IMR-90 (cell line): ENCODE measurements around the gene FAM174B. TPM values are rescaled to one million over a fixed set of nuclear protein-coding genes. Genes with fewer than 3 reads are reported as not detected.

Experiments used
- ATAC-seq: fragments of 200-7000 bp; cut with Tn5 transposase; 2 replicates; pipeline ENCODE4 v1.9.1; 2020; ENCODE audit warnings: low read depth, mild to moderate bottlenecking, moderate library complexity
- BruUV-seq: library from RNA; stranded (reverse); fragments of 400-500 nt; replicated peaks from 2 replicates; lab custom pipeline; 2021; lab: Mats Ljungman, UMichigan
- CTCF ChIA-PET: fragments of 300-600 bp; formaldehyde crosslinking; extraction: SDS; loops from one replicate; lab custom pipeline; 2021; ENCODE audit warnings: antibody characterized with exemption; lab: Yijun Ruan, JAX
- POLR2A ChIA-PET: fragments of 300-600 bp; sonication (Branson Sonifier 250); formaldehyde crosslinking; loops from one replicate; lab custom pipeline; 2022; ENCODE audit warnings: antibody characterized with exemption; ENCODE audit not compliant: unreplicated experiment; lab: Charles Lee
- DNase-seq: peaks from one replicate; pipeline ENCODE4 v3.0.0; 2013
- H2AFZ ChIP-seq: replicated peaks from 2 replicates; pipeline ENCODE3; 2013; ENCODE audit warnings: low read length, mild to moderate bottlenecking; ENCODE audit not compliant: poor library complexity
- H2AK5ac ChIP-seq: 2 replicates; pipeline ENCODE4 v1.6.1; 2013; ENCODE audit warnings: low read depth, low read length, inconsistent platforms
- H2AK9ac ChIP-seq: replicated peaks from 2 replicates; pipeline ENCODE3; 2013; ENCODE audit warnings: mild to moderate bottlenecking, low read depth, low read length, moderate library complexity; ENCODE audit not compliant: poor library complexity
- H2BK120ac ChIP-seq: 2 replicates; pipeline ENCODE4 v1.6.1; 2013; ENCODE audit warnings: low read depth, low read length, inconsistent platforms
- H2BK15ac ChIP-seq: 3 replicates; pipeline ENCODE4 v1.6.1; 2013; ENCODE audit warnings: low read depth, low read length, inconsistent platforms
- H2BK20ac ChIP-seq: 2 replicates; pipeline ENCODE4 v1.6.1; 2013; ENCODE audit warnings: low read depth, mild to moderate bottlenecking, inconsistent platforms, low read length, moderate library complexity
- H2BK5ac ChIP-seq: 2 replicates; pipeline ENCODE4 v1.6.1; 2013; ENCODE audit warnings: mild to moderate bottlenecking, low read depth, low read length, inconsistent platforms; ENCODE audit not compliant: poor library complexity, severe bottlenecking
- H3K14ac ChIP-seq: replicated peaks from 2 replicates; pipeline ENCODE4 v1.6.1; 2013; ENCODE audit warnings: low read depth, low read length, inconsistent platforms
- H3K18ac ChIP-seq: 2 replicates; pipeline ENCODE4 v1.6.1; 2013; ENCODE audit warnings: low read depth, low read length, control low read depth
- H3K23ac ChIP-seq: 2 replicates; pipeline ENCODE4 v1.6.1; 2013; ENCODE audit warnings: low read depth, low read length, inconsistent platforms
- H3K27ac ChIP-seq: 2 replicates; pipeline ENCODE4 v1.5.1; 2013; ENCODE audit warnings: mild to moderate bottlenecking, control low read depth, low read length; ENCODE audit not compliant: insufficient read depth
- H3K27me3 ChIP-seq: 2 replicates; pipeline ENCODE4 v1.6.1; 2013; ENCODE audit warnings: low read length; ENCODE audit not compliant: control insufficient read depth, insufficient read depth
- H3K36me3 ChIP-seq: 2 replicates; pipeline ENCODE4 v1.6.1; 2013; ENCODE audit warnings: low read length, mixed read lengths; ENCODE audit not compliant: control insufficient read depth, insufficient read depth
- H3K4ac ChIP-seq: 2 replicates; pipeline ENCODE4 v1.6.1; 2013; ENCODE audit warnings: low read depth, low read length, inconsistent platforms
- H3K4me1 ChIP-seq: 2 replicates; pipeline ENCODE4 v1.6.1; 2013; ENCODE audit warnings: low read length, mixed read lengths; ENCODE audit not compliant: control insufficient read depth, insufficient read depth
- H3K4me2 ChIP-seq: 2 replicates; pipeline ENCODE4 v1.6.1; 2013; ENCODE audit warnings: low read depth, mild to moderate bottlenecking, control low read depth, low read length, moderate library complexity
- H3K4me3 ChIP-seq: 2 replicates; pipeline ENCODE4 v1.5.1; 2013; ENCODE audit warnings: low read depth, mild to moderate bottlenecking, control low read depth, low read length, moderate library complexity; ENCODE audit not compliant: insufficient read depth
- H3K56ac ChIP-seq: 2 replicates; pipeline ENCODE4 v1.6.1; 2013; ENCODE audit warnings: low read length, inconsistent platforms; ENCODE audit not compliant: insufficient read depth; ENCODE audit errors: extremely low read depth
- H3K79me1 ChIP-seq, 2 experiments: 2 replicates each; pipeline ENCODE4 v1.6.1; 2013; ENCODE audit warnings: low read length in 2 of 2, inconsistent platforms in 1 of 2, low read depth in 1 of 2
- H3K9ac ChIP-seq: 2 replicates; pipeline ENCODE4 v1.6.1; 2013; ENCODE audit warnings: low read depth, low read length, control low read depth
- H3K9me1 ChIP-seq: 2 replicates; pipeline ENCODE4 v1.6.1; 2013; ENCODE audit warnings: low read length, inconsistent platforms; ENCODE audit not compliant: insufficient read depth
- H3K9me3 ChIP-seq: 2 replicates; pipeline ENCODE4 v1.6.1; 2013; ENCODE audit warnings: low read length; ENCODE audit not compliant: control insufficient read depth, insufficient read depth
- H4K20me1 ChIP-seq: 2 replicates; pipeline ENCODE4 v1.6.1; 2013; ENCODE audit warnings: low read length, inconsistent platforms; ENCODE audit not compliant: insufficient read depth
- H4K5ac ChIP-seq: 2 replicates; pipeline ENCODE4 v1.6.1; 2013; ENCODE audit warnings: mild to moderate bottlenecking, low read depth, low read length, control low read depth
- H4K8ac ChIP-seq, 2 experiments: 2 replicates each; pipeline ENCODE4 v1.6.1; 2013; ENCODE audit warnings: low read depth in 2 of 2, low read length in 2 of 2, control low read depth in 1 of 2, inconsistent platforms in 1 of 2
- H4K91ac ChIP-seq: 2 replicates; pipeline ENCODE4 v1.6.1; 2013; ENCODE audit warnings: low read depth, low read length, inconsistent platforms; ENCODE audit not compliant: insufficient read depth
- BHLHE40 ChIP-seq: fragments of 150-350 bp; IDR thresholded peaks from 2 replicates; pipeline ENCODE4 v1.6.1; 2016; ENCODE audit warnings: mild to moderate bottlenecking, low read depth, low read length
- CEBPB ChIP-seq: IDR thresholded peaks from 2 replicates; pipeline ENCODE4 v1.6.1; 2012; ENCODE audit warnings: low read depth, low read length, improper control_type of control experiment
- CHD1 ChIP-seq: IDR thresholded peaks from 2 replicates; pipeline ENCODE4 v1.6.1; 2012; ENCODE audit warnings: low read depth, low read length, improper control_type of control experiment
- CTCF ChIP-seq: conservative IDR thresholded peaks from 2 replicates; pipeline ENCODE4 v1.5.1; 2012; ENCODE audit warnings: mild to moderate bottlenecking, low read depth, low read length, improper control_type of control experiment
- ELK1 ChIP-seq: fragments of 150-350 bp; IDR thresholded peaks from 2 replicates; pipeline ENCODE4 v1.6.1; 2016; ENCODE audit warnings: low read depth, mild to moderate bottlenecking, low read length, moderate library complexity, borderline replicate concordance
- FOS ChIP-seq: fragments of 150-350 bp; IDR thresholded peaks from 2 replicates; pipeline ENCODE4 v1.6.1; 2016; ENCODE audit warnings: low read depth, low read length
- MAFK ChIP-seq: IDR thresholded peaks from 2 replicates; pipeline ENCODE4 v1.6.1; 2012; ENCODE audit warnings: low read depth, low read length, improper control_type of control experiment
- MAZ ChIP-seq: IDR thresholded peaks from 2 replicates; pipeline ENCODE4 v1.6.1; 2012; ENCODE audit warnings: low read depth, mild to moderate bottlenecking, low read length, improper control_type of control experiment, moderate library complexity, borderline replicate concordance
- MXI1 ChIP-seq: IDR thresholded peaks from 2 replicates; pipeline ENCODE4 v1.6.1; 2012; ENCODE audit warnings: low read depth, mild to moderate bottlenecking, low read length, moderate library complexity, borderline replicate concordance
- NFE2L2 ChIP-seq: fragments of 150-350 bp; IDR thresholded peaks from 2 replicates; pipeline ENCODE4 v1.6.1; 2016; ENCODE audit warnings: low read depth, mild to moderate bottlenecking, low read length
- RFX5 ChIP-seq: IDR thresholded peaks from 2 replicates; pipeline ENCODE4 v1.8.0; 2012; ENCODE audit warnings: low read depth, mild to moderate bottlenecking, low read length, moderate library complexity
- SMC3 ChIP-seq: fragments of 150-350 bp; IDR thresholded peaks from 2 replicates; pipeline ENCODE4 v1.6.1; 2016; ENCODE audit warnings: low read depth, mild to moderate bottlenecking, antibody characterized with exemption, low read length, moderate library complexity
- WGBS, 2 experiments: methylation state at CpG; one replicate each; pipeline versions ENCODE4 v1.1.5 to v1.1.7; 2013; ENCODE audit warnings: missing lambda C conversion rate in 2 of 2; ENCODE audit not compliant: insufficient read length in 1 of 2; ENCODE audit errors: extremely low coverage in 2 of 2; 5-methylcytosine and 5-hydroxymethylcytosine counted together
- dilution Hi-C: fragments of 300-500 bp; cut with HindIII; formaldehyde crosslinking; loops from one replicate; pipeline ENCODE4 v1.14.3; 2018; ENCODE audit warnings: low sequenced_read_pairs; ENCODE audit not compliant: unreplicated experiment
- in situ Hi-C: fragments of 300-500 bp; cut with MboI; formaldehyde crosslinking; loops from 3 replicates; pipeline ENCODE4 v1.14.3; 2019; ENCODE audit warnings: low sequenced_read_pairs, inconsistent platforms, mixed read lengths
- intact Hi-C: fragments of 100-400 bp; cut with micrococcal nuclease; formaldehyde crosslinking; loops from 2 replicates; pipeline ENCODE4 v1.10.0; 2022
- polyA plus RNA-seq, 3 experiments: library from polyadenylated mRNA; depleted of rRNA; stranded (reverse); fragments of >200 nt; gene quantifications; 2 replicates each; pipeline ENCODE4 v1.2.3, GENCODE V29; 2012; ENCODE audit warnings: low replicate concordance in 1 of 3
- total RNA-seq: library from RNA; depleted of rRNA; stranded (reverse); fragments of >200 nt; gene quantifications from 2 replicates; pipeline ENCODE4 v1.2.3, GENCODE V29; 2012
- TF ChIP-seq, protein P1 (sequence below): fragments of 150-350 bp; IDR thresholded peaks from 2 replicates; pipeline ENCODE4 v1.6.1; 2017; ENCODE audit warnings: mild to moderate bottlenecking, antibody characterized with exemption, low read length, low read depth

FAM174B gene
- total and polyA plus RNA-seq, 2 of the 4 experiments (the other 2 are of a cell fraction): 0.18 to 0.56 TPM

- Histone ChIP-seq H3K36me3 (no peaks in the 10 kb centered on the region), H2BK120ac (no peak overlapping the region), H2AK5ac (no peak overlapping the region), H3K56ac (no peak overlapping the region), H4K8ac (no peak overlapping the region), H3K27me3 (no peaks in the 10 kb centered on the region), H3K4me2 (no peak overlapping the region), H3K27ac (no peak overlapping the region), H2BK20ac (no peak overlapping the region), H4K91ac (no peak overlapping the region), H2BK15ac (no peak overlapping the region), H2AK9ac (peak overlapping the region; percentile 44), H3K79me1 (no peaks in the 10 kb centered on the region), H3K9me1 (no peaks in the 10 kb centered on the region), H3K18ac (no peak overlapping the region), H2AFZ (no peak overlapping the region), H3K14ac (no peak overlapping the region), H2BK5ac (no peak overlapping the region), H4K20me1 (no peaks in the 10 kb centered on the region), H3K9ac (no peak overlapping the region), H3K4ac (no peak overlapping the region), H3K4me3 (no peak overlapping the region), H4K5ac (no peak overlapping the region), H3K4me1 (peaks cover 5% of the 10 kb centered on the region; the same call in 1 of the 2 replicates), H3K9me3 (no peaks in the 10 kb centered on the region), H3K23ac (no peak overlapping the region)
- DNase-seq: peak; percentile 28
- ATAC-seq: peak; percentile 38
- ChIA-PET POLR2A (no interaction called here), CTCF (no interaction called here)
- 88% methylated on average over 5 of the region's 12 CpGs; no CpG with 5 or more reads in 1 of the 2 experiments for WGBS, 2 experiments
- dilution Hi-C loops (no loop called here), in situ Hi-C loops (no loop called here), intact Hi-C loops (loop anchor here (10.0 kb wide), 1 partner anchor 95 kb away; no protein-coding TSS in a partner anchor)
- BruUV-seq: no TSS peak
- TF ChIP-seq FOS: no peak
- TF ChIP-seq RFX5: no peak
- TF ChIP-seq CEBPB: no peak
- TF ChIP-seq ELK1: no peak
- no peak for TF ChIP-seq MAFK
- TF ChIP-seq CHD1: no peak
- TF ChIP-seq CTCF: no peak
- TF ChIP-seq BHLHE40: no peak
- TF ChIP-seq NFE2L2: no peak
- no peak for TF ChIP-seq SMC3
- TF ChIP-seq MAZ: no peak
- TF ChIP-seq MXI1: no peak
- TF ChIP-seq, protein P1, sequence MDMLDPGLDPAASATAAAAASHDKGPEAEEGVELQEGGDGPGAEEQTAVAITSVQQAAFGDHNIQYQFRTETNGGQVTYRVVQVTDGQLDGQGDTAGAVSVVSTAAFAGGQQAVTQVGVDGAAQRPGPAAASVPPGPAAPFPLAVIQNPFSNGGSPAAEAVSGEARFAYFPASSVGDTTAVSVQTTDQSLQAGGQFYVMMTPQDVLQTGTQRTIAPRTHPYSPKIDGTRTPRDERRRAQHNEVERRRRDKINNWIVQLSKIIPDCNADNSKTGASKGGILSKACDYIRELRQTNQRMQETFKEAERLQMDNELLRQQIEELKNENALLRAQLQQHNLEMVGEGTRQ: no peak
Measured at GRCh38 chr15:92619145-92620101, 36.2 kb downstream of the FAM174B start.
